ENCODE data around the gene ATP8B3. TPM values are rescaled to one million over a fixed set of nuclear protein-coding genes. Genes with fewer than 3 reads are reported as not detected.
"Not testable (repeated sequence)": the region's sequence is repeated elsewhere in the genome, so short reads cannot be mapped to it uniquely, and the experiment has no call there.

The ATP8B3 gene
- total RNA-seq, 4 donors from 2014 or later: 0.30 to 1.2 (median 0.66) TPM

DNA sequence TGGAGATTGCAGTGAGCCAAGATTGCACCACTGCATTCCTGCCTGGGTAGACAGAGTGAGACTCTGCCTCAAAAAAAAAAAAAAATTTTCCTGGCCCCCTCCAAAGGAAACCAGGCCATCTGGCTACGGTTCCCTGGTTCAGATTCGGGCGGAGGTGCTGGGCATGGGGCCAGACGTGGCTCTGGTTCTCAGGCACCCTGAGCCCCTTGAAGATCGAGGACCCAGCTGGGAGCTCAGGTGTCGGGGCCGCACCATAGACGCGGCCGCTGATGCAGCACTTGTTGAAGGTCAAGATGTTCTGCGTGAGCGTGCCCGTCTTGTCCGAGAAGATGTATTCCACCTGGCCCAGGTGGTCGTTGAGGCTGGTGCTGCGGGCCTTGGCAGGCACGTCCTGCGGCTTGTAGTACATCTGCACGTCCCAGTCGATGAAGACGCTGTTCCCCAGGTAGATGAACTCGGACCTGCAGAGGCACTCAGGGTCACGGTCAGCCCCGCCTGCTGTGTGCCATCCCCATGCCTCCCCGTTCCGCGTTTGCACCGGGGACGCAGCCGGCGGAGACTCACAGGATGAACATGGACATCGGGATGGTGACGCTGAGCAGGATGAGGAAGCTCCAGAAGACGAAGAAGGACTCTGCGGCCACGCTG, 12.3 kb downstream of the ATP8B3 start:
- no peak overlapping the region for H3K4me3 ChIP-seq (ENCODE audit: low read depth, poor library complexity, severe bottlenecking)
- 81 to 85% methylated on average over 34 of the region's 36 CpGs for whole genome bisulfite sequencing, 2 donors
- no peak for DNase-seq (ENCODE audit: low spot score in 2 of 2)
- TF ChIP-seq, protein P1, sequence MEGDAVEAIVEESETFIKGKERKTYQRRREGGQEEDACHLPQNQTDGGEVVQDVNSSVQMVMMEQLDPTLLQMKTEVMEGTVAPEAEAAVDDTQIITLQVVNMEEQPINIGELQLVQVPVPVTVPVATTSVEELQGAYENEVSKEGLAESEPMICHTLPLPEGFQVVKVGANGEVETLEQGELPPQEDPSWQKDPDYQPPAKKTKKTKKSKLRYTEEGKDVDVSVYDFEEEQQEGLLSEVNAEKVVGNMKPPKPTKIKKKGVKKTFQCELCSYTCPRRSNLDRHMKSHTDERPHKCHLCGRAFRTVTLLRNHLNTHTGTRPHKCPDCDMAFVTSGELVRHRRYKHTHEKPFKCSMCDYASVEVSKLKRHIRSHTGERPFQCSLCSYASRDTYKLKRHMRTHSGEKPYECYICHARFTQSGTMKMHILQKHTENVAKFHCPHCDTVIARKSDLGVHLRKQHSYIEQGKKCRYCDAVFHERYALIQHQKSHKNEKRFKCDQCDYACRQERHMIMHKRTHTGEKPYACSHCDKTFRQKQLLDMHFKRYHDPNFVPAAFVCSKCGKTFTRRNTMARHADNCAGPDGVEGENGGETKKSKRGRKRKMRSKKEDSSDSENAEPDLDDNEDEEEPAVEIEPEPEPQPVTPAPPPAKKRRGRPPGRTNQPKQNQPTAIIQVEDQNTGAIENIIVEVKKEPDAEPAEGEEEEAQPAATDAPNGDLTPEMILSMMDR (IDR thresholded peaks at IDR 0.05): no peak
- no peak for TF ChIP-seq POLR2A (IDR thresholded peaks at IDR 0.05)
- intact Hi-C loops (cut with DNase I; ENCODE audit: low total_unique reads): no loop called here

DNA sequence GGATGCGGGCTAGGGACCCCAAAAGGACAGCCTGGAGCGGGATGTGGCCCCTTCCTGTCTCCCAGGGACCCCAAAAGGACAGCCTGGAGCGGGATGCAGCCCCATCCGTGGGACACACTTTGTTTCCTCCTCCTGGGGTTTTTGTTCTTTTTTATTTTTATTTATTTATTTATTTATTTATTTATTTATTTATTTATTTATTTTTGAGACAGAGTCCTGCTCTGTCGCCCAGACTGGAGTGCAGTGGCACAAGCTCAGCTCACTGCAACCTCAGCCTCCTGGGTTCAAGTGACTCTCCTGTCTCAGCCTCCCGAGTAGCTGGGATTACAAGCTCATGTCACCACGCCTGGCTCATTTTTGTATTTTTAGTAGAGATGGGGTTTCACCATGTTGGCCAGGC, 14.8 kb downstream of the ATP8B3 start:
- H3K4me3 ChIP-seq (ENCODE audit: low read depth, poor library complexity, severe bottlenecking); intact Hi-C loops (cut with DNase I; ENCODE audit: low total_unique reads); DNase-seq (ENCODE audit: low spot score in 2 of 2): not testable (repeated sequence)
- 93 to 94% methylated on average over 7 of the region's 7 CpGs for WGBS, 2 donors

DNA sequence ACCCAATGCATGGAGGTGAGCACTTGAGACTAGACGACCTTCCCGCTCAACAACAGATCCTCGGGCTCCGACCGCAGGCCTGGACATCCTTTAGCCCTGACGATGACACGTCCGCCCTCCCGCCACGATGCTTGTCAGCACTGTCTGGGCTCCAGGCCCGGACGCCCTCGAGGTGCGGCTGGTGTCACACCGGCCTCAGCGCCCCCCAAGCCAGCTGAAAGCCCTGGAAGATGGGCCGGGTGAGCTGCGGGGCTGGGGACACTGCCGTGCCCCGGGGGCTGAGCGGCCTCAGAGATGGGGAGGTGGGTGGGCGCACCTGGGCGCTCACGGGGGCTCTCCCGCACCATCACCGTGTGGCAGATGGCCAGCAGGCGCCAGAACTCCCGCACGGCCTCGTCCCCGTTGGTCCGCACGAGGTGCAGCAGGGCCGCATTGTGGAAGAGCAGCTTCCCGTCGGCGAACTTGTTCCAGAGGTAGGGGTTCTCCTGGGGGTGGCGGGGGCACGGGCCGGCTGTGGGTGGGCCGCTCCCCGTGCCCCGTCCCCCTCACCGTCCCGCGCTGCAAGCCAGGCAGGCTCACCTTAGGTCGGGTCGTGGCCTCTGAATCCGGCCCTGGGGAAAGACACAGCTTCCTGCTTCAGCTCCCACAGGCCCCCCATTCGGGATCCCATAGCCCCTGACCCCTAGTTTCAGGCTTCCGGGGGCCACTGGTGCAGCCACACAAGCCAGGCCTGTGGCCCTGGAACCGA, 15.5 kb downstream of the ATP8B3 start:
- TF ChIP-seq POLR2A (IDR thresholded peaks at IDR 0.05): no peak
- TF ChIP-seq, protein P1 (IDR thresholded peaks at IDR 0.05): no peak
- no peak overlapping the region for H3K4me3 ChIP-seq (ENCODE audit: low read depth, poor library complexity, severe bottlenecking)
- 46 to 74% methylated on average over 19 to 38 of the region's 52 CpGs for WGBS, 2 donors
- DNase-seq (ENCODE audit: low spot score in 2 of 2): no peak
- intact Hi-C loops (cut with DNase I; ENCODE audit: low total_unique reads): no loop called here

DNA sequence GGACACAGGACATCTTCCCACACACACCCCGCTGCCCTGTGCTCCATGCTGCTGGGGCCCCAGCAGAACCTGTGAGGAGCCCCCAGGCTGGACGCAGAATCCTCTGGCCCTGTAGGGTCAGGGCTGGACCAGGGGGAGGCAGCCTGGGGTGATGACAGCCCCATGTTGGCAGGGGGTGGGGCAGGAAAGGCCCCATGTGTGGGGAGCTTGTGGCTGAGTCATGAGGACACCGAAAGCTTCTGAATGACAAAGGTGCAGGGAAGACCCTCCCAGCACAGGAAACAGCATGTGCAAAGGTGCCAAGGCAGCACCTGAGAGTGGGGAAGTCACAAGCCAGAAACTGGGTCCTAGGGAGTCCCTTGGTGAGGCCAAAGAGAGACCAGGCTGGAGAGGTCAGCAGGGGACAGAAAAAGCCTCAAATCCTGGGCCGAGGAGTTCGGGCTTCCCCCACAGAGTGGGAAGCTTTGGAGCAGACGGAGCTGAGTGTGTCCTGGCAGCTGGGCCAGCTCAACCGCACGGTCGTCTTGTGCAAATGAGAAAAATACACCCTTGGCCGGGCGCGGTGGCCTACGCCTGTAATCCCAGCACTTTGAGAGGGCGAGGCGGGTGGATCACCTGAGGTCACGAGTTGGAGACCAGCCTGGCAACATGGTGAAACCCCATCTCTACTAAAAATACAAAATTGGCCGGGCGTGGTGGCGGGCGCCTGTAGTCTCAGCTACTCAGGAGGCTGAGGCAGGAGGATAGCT, 17.5 kb downstream of the ATP8B3 start:
- no peak overlapping the region for H3K4me3 ChIP-seq (ENCODE audit: low read depth, poor library complexity, severe bottlenecking)
- intact Hi-C loops (cut with DNase I; ENCODE audit: low total_unique reads): no loop called here
- WGBS, 2 donors: 75 to 78% methylated on average over 20 of the region's 20 CpGs
- TF ChIP-seq, protein P1 (IDR thresholded peaks at IDR 0.05): no peak
- TF ChIP-seq POLR2A (IDR thresholded peaks at IDR 0.05): no peak
- DNase-seq (ENCODE audit: low spot score in 2 of 2): no peak

DNA sequence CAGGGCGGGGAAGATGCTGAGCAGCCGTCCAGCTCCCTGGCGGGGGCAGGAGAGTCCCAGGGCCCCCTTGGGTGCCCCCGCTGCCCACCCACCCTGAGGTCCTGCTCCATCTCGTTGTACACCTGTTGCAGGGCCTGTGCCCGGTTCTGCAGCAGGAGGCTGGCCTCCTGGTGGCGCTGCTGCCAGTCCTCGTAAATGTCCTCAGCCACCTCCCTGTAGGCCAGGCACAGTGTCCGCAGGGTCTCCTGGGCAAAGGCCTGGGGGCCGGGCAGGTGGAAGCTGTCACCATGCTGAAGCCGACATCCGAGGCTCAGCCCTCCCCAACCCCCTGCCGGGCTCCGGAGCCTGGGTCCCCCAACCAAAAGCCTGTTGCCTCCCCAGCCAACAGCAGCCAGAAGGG, 20.2 kb downstream of the ATP8B3 start:
- no peak overlapping the region for H3K4me3 ChIP-seq (ENCODE audit: low read depth, poor library complexity, severe bottlenecking)
- 78 to 90% methylated on average over 8 to 14 of the region's 14 CpGs for WGBS, 2 donors
- intact Hi-C loops (cut with DNase I; ENCODE audit: low total_unique reads): no loop called here
- no peak for TF ChIP-seq POLR2A (IDR thresholded peaks at IDR 0.05)
- TF ChIP-seq, protein P1 (IDR thresholded peaks at IDR 0.05): no peak
- no peak for DNase-seq (ENCODE audit: low spot score in 2 of 2)
